Measurements from ENCODE around the gene S100PBP. TPM values are rescaled to one million over a fixed set of nuclear protein-coding genes. Genes with fewer than 3 reads are reported as not detected.

The S100PBP gene
- total and polyA plus RNA-seq, 2 of the 13 experiments (the other 11 are each of a cell fraction or from before 2014, with no cell fraction given): 20.4 to 26.1 TPM

GRCh38 chr1:32817159-32817814, at the start of gene S100PBP, which contains the start of gene YARS1 (continued):
- TF ChIP-seq KDM5A (IDR thresholded peaks at IDR 0.05; ENCODE audit: borderline replicate concordance, low read length) (peak; percentile 90), REXO4 (CRISPR knock-in tag; IDR thresholded peaks at IDR 0.05; ENCODE audit: borderline replicate concordance) (no peak), CEBPG (CRISPR knock-in tag; IDR thresholded peaks at IDR 0.05) (peak; percentile 100), ATF3 (CRISPR knock-in tag; IDR thresholded peaks at IDR 0.05) (peak; percentile 100), ZMAT3 (CRISPR knock-in tag; conservative IDR thresholded peaks at IDR 0.05) (peak; percentile 73), MLX (CRISPR knock-in tag; IDR thresholded peaks at IDR 0.05) (peak; percentile 88), FLYWCH1 (CRISPR knock-in tag; IDR thresholded peaks at IDR 0.05) (no peak), PRDM15 (CRISPR knock-in tag; IDR thresholded peaks at IDR 0.05) (peak; percentile 43), SNAPC2 (CRISPR knock-in tag; IDR thresholded peaks at IDR 0.05) (peak; percentile 93), HNRNPK (IDR thresholded peaks at IDR 0.05; ENCODE audit: low read depth, low read length, poor library complexity, severe bottlenecking) (peak; percentile 91), PRDM4 (CRISPR knock-in tag; IDR thresholded peaks at IDR 0.05; ENCODE audit: borderline replicate concordance) (peak; percentile 74; the same call in 1 of the 2 replicates), HOXA7 (CRISPR knock-in tag; IDR thresholded peaks at IDR 0.05) (no peak)
- TF ChIP-seq, protein P1, sequence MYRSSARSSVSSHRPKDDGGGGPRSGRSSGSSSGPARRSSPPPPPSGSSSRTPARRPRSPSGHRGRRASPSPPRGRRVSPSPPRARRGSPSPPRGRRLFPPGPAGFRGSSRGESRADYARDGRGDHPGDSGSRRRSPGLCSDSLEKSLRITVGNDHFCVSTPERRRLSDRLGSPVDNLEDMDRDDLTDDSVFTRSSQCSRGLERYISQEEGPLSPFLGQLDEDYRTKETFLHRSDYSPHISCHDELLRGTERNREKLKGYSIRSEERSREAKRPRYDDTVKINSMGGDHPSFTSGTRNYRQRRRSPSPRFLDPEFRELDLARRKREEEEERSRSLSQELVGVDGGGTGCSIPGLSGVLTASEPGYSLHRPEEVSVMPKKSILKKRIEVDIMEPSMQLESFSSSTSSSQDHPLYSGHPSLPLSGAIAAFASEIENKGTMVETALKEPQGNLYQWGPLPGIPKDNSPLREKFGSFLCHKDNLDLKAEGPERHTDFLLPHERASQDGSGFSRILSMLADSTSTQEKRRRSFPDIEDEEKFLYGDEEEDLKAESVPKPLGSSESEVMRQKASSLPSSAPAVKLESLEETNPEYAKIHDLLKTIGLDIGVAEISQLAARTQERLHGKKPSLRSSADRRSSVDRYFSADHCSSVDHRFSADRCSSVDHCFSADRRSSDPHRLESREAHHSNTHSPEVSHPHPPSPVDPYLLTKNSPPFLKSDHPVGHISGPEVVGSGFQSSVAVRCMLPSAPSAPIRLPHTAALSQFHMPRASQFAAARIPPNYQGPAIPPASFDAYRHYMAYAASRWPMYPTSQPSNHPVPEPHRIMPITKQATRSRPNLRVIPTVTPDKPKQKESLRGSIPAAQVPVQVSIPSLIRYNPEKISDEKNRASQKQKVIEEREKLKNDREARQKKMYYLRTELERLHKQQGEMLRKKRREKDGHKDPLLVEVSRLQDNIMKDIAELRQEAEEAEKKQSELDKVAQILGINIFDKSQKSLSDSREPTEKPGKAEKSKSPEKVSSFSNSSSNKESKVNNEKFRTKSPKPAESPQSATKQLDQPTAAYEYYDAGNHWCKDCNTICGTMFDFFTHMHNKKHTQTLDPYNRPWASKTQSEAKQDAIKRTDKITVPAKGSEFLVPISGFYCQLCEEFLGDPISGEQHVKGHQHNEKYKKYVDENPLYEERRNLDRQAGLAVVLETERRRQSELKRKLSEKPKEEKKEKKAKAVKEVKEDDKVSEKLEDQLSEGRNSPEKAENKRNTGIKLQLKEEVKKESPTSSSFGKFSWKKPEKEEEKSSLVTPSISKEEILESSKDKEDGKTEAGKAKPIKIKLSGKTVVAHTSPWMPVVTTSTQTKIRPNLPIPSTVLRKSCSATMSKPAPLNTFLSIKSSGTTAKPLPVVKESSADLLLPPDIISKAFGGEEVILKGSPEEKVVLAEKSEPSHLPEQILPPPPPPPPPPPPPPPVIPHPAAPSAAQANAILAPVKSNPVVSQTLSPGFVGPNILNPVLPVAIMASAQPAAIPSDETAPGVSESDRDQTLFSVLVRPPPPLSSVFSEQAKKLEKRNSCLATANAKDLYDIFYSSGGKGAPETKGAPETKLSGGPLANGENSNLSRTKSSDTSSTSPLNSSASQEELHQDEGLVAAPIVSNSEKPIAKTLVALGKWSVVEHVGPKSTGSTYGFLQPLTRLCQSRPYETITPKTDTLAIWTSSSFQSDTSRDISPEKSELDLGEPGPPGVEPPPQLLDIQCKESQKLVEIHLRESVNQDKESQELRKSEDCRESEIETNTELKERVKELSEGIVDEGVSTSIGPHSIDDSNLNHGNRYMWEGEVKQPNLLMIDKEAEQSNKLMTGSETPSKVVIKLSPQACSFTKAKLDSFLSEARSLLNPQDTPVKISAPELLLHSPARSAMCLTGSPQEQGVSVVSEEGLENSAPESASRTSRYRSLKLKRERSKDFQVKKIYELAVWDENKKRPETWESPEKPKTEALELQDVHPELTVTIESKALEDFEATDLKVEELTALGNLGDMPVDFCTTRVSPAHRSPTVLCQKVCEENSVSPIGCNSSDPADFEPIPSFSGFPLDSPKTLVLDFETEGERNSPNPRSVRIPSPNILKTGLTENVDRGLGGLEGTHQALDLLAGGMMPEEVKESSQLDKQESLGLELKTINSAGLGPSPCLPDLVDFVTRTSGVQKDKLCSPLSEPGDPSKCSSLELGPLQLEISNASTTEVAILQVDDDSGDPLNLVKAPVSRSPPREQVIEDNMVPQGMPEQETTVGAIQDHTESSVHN (CRISPR knock-in tag; IDR thresholded peaks at IDR 0.05): peak; percentile 93
